GM12801 (cell line): Measurements from ENCODE around the gene MEGF8.

Experiments used
- TF ChIP-seq, protein P1 (sequence below): IDR thresholded peaks from one replicate; pipeline ENCODE4 v1.5.1; 2011; ENCODE audit warnings: control low read depth; ENCODE audit not compliant: insufficient read length; ENCODE audit errors: extremely low read depth

Gene MEGF8

DNA sequence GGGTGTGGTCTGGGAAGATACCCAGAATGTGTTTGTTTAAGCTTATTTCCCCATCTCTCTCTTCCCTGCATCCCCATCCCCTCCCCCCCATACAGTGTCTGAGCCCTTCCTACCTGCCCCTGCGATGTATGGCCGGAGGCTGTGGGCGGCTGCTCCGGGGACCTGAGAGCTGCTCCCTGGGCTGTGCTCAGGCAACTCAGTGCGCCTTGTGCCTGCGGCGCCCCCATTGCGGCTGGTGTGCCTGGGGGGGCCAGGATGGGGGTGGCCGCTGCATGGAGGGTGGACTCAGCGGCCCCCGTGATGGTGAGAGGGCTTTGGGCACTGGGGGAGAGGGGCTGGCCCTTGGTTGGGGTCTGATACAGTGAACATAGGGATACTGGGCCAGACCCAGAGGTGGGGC lies 42.9 kb downstream of the MEGF8 start:
- TF ChIP-seq, protein P1, sequence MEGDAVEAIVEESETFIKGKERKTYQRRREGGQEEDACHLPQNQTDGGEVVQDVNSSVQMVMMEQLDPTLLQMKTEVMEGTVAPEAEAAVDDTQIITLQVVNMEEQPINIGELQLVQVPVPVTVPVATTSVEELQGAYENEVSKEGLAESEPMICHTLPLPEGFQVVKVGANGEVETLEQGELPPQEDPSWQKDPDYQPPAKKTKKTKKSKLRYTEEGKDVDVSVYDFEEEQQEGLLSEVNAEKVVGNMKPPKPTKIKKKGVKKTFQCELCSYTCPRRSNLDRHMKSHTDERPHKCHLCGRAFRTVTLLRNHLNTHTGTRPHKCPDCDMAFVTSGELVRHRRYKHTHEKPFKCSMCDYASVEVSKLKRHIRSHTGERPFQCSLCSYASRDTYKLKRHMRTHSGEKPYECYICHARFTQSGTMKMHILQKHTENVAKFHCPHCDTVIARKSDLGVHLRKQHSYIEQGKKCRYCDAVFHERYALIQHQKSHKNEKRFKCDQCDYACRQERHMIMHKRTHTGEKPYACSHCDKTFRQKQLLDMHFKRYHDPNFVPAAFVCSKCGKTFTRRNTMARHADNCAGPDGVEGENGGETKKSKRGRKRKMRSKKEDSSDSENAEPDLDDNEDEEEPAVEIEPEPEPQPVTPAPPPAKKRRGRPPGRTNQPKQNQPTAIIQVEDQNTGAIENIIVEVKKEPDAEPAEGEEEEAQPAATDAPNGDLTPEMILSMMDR, result no peak

DNA sequence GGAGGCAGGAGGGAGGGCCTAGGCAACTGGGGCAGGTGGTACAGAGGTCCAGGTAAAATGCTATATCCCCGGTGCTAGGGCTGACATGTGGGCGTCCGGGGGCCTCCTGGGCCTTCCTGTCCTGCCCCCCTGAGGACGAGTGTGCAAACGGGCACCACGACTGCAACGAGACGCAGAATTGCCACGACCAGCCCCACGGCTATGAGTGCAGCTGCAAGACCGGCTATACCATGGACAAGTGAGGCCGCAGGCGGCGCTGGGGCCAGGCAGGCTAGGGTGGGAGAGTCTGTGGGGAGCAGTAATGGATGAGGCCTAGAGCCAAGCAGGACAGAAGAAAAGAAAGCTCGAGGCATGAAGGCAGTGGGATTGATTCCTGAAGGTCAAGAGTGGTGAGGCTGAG lies 43.3 kb downstream of the MEGF8 start:
- TF ChIP-seq, protein P1, result no peak

DNA sequence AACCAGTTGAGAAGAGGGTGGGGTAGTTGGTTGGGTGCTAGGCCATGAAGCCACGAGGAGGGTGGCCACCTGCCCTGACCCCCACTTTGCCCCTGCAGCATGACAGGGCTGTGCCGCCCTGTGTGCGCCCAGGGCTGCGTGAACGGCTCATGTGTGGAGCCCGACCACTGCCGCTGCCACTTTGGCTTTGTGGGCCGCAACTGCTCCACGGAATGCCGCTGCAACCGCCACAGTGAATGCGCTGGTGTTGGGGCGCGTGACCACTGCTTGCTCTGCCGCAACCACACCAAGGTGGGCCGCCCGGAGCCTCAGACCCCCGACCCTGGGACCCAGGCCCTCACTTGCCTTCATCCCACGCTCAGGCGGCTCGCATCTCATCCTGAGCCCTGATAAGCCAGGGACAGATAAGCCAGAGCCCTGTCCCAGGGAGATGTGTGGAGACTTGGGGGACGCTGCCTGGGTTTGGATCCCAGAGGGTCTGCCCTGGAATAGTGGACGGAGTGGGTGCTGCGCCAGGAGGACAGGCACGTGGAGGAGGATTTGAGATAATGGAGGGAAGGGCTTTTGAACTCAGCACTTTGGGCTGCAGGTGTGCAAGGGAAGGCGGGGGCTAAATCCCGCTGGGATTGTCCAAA lies 44.1 kb downstream of the MEGF8 start:
- TF ChIP-seq, protein P1, result no peak

DNA sequence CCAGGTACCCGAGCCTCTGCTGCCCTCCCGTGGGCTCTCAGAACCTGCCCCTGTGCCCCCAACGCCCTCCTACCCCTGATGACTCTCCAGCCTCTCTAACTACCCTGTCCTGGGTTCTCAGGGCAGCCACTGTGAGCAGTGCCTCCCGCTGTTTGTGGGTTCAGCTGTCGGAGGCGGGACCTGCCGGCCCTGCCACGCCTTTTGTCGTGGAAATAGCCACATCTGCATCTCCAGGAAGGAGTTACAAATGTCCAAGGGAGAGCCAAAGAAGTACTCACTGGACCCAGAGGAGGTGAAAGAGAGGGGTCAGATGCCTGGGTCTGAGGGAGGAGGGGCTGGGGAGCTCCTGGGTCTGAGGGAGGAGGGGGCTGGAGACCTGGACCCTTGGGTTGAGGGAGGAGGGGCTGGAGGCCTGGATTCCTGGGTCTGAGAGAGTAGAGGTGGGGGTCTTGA lies 44.7 kb downstream of the MEGF8 start:
- TF ChIP-seq, protein P1, result no peak

DNA sequence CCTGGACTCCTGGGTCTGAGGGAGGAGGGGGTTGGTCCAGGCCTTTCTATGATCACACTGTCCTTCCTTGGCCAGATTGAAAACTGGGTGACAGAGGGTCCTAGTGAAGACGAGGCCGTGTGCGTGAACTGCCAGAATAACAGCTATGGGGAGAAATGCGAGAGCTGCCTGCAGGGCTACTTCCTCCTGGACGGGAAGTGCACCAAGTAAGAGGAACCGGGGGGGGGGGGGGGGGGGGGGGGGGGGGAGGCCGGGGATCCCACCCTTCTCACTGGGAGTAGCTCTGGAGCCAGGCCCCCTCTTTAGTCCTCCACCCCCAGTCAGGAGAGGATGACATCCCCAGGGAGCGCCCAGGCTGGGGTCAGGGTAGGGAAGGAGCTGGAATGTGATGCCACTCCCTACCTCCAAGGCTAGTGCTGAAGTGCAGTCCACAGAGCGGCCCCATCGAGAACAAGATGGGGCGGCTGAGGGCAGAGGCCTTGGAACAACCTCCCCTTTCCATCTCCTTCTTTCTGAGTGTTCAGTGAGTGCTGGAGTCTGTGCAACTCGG lies 45.3 kb downstream of the MEGF8 start:
- TF ChIP-seq, protein P1, result no peak

DNA sequence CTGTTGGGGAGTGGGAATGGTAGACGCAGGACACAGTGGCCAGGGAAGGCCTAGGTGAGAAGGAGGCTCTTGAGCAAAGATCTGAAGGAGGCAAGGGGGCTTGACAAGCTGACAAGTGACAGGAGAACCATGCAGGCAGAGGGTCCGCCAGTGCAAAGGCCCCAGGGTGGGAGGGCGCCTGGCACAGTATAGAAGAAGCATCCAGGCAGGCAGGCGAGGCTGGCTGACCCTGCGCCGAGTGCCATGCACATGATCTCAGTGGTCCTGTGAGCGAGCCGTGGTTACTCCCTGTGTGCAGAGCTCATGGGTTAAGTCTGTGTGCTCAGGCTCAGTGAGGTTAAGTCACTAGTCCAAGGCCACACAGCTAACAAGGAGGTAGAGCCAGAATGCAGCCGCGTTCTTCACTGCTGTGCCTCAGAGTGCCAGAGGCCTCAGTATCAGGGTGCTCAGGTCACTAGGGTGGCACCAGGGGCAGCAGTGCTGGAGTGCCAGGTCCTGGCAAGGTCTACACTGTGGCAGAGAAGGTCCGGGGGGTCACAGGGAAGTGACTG lies 49.5 kb downstream of the MEGF8 start:
- TF ChIP-seq, protein P1, result no peak

DNA sequence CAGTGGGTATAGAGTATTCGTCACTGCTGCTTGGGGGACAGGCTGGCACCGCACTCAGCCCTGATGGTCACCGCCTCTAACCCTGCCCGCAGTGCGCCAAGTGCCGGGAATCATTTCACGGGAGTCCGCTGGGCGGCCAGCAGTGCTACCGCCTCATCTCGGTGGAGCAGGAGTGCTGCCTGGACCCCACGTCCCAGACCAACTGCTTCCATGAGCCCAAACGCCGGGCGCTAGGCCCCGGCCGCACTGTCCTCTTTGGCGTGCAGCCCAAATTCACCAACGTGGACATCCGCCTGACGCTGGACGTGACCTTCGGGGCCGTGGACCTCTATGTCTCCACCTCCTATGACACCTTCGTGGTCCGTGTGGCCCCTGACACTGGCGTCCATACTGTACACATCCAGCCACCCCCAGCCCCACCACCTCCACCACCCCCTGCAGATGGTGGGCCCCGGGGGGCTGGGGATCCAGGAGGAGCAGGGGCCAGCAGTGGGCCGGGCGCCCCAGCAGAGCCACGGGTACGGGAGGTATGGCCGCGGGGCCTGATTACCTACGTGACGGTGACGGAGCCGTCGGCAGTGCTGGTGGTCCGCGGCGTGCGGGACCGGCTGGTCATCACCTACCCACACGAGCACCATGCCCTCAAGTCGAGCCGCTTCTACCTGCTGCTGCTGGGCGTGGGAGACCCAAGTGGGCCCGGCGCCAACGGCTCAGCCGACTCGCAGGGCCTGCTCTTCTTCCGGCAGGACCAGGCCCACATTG lies 50.2 kb downstream of the MEGF8 start:
- TF ChIP-seq, protein P1, result no peak
